DMS 273 treated with DMSO at 0.1 percent for 48 hours (cell line): ENCODE measurements around the gene CXCL9.
"Not testable (repeated sequence)": the region's sequence is repeated elsewhere in the genome, so short reads cannot be mapped to it uniquely, and the experiment has no call there.

Experiments used
- DNase-seq: peaks from one replicate; lab custom pipeline; 2025; lab: John Stamatoyannopoulos, UW

Gene CXCL9

GRCh38 chr4:76011700-76012387, 4.5 kb upstream of the CXCL9 start:
- DNase-seq: no peak

- DNase-seq: no peak
These were observed 3.8 kb upstream of the CXCL9 start for GRCh38 chr4:76011018-76011670.

GRCh38 chr4:76010576-76010975, 3.3 kb upstream of the CXCL9 start:
- DNase-seq: no peak

- no peak for DNase-seq
These were observed 2.0 kb upstream of the CXCL9 start for GRCh38 chr4:76009311-76009710.

- DNase-seq: no peak
These were observed 3.7 kb downstream of the CXCL9 start for GRCh38 chr4:76003620-76004019.

- DNase-seq: no peak
These were observed 4.3 kb downstream of the CXCL9 start for GRCh38 chr4:76003035-76003434.

GRCh38 chr4:76002176-76002575, 5.1 kb downstream of the CXCL9 start:
- no peak for DNase-seq

- DNase-seq: no peak
These were observed 5.6 kb downstream of the CXCL9 start for GRCh38 chr4:76001700-76002099.

GRCh38 chr4:76000279-76000678, 7.0 kb downstream of the CXCL9 start:
- DNase-seq: no peak

GRCh38 chr4:75998525-75999147, 8.7 kb downstream of the CXCL9 start:
- not testable (repeated sequence) for DNase-seq

- DNase-seq: no peak
These were observed 9.4 kb downstream of the CXCL9 start for GRCh38 chr4:75997946-75998345.

- no peak for DNase-seq
These were observed 10.2 kb downstream of the CXCL9 start for GRCh38 chr4:75997081-75997480.

- peak; percentile 5 for DNase-seq
These were observed 11.6 kb downstream of the CXCL9 start for GRCh38 chr4:75995727-75996126.

GRCh38 chr4:75992462-75992861, 14.8 kb downstream of the CXCL9 start:
- no peak for DNase-seq

- DNase-seq: no peak
These were observed 17.3 kb downstream of the CXCL9 start for GRCh38 chr4:75989846-75990528.

GRCh38 chr4:75985116-75985515, 22.2 kb downstream of the CXCL9 start:
- no peak for DNase-seq

- no peak for DNase-seq
These were observed 26.7 kb downstream of the CXCL9 start for GRCh38 chr4:75980576-75980975.

GRCh38 chr4:75976177-75976576, 31.1 kb downstream of the CXCL9 start:
- no peak for DNase-seq

GRCh38 chr4:75973766-75974165, 33.5 kb downstream of the CXCL9 start:
- DNase-seq: no peak

GRCh38 chr4:75968084-75968483, 39.2 kb downstream of the CXCL9 start:
- no peak for DNase-seq

GRCh38 chr4:75963558-75963957, 43.8 kb downstream of the CXCL9 start:
- no peak for DNase-seq

GRCh38 chr4:75962072-75962471, 45.2 kb downstream of the CXCL9 start:
- not testable (repeated sequence) for DNase-seq

GRCh38 chr4:75958546-75958945, 48.8 kb downstream of the CXCL9 start:
- not testable (repeated sequence) for DNase-seq
